CD14-positive monocyte (primary cell): ENCODE measurements around the gene ITGB2. TPM values are rescaled to one million over a fixed set of nuclear protein-coding genes. Genes with fewer than 3 reads are reported as not detected.
A peak's percentile ranks its signal among the peaks of the same experiment; 100 is the strongest.

Experiments
- DNase-seq, 3 donors: peaks; one replicate each; pipeline ENCODE4 v3.0.0-alpha.2; 2011 to 2022
- H2AFZ ChIP-seq: 2 replicates; pipeline ENCODE4 v1.6.0; 2012; ENCODE audit warnings: mild to moderate bottlenecking, low read depth, low read length, inconsistent platforms; ENCODE audit not compliant: insufficient read depth, poor library complexity, severe bottlenecking
- H3K27ac ChIP-seq, 2 donors: 1 replicate in 1 of 2; 2 replicates in 1 of 2; pipeline ENCODE4 v1.5.1; 2012 to 2013; ENCODE audit warnings: low read length in 2 of 2, control low read depth in 1 of 2, inconsistent platforms in 1 of 2, low read depth in 1 of 2, mild to moderate bottlenecking in 1 of 2
- H3K27me3 ChIP-seq, 2 donors: one replicate each; pipeline versions ENCODE4 v1.6.0 to v1.6.1; 2011 to 2013; ENCODE audit warnings: low read length in 2 of 2; ENCODE audit not compliant: control insufficient read depth in 2 of 2, insufficient read depth in 2 of 2
- H3K36me3 ChIP-seq, 2 donors: replicated peaks in 1 of 2; 1 replicate in 1 of 2; 2 replicates in 1 of 2; pipeline versions ENCODE4 v1.5.1 to v1.6.1; 2012 to 2013; ENCODE audit warnings: low read length in 2 of 2, control low read depth in 1 of 2, inconsistent platforms in 1 of 2, mild to moderate bottlenecking in 1 of 2; ENCODE audit not compliant: insufficient read depth in 2 of 2, control insufficient read depth in 1 of 2
- H3K4me1 ChIP-seq, 2 donors: 1 replicate in 1 of 2; 2 replicates in 1 of 2; pipeline versions ENCODE4 v1.5.1 to v1.6.1; 2012 to 2013; ENCODE audit warnings: low read length in 2 of 2, control low read depth in 1 of 2, inconsistent platforms in 1 of 2, mild to moderate bottlenecking in 1 of 2, moderate library complexity in 1 of 2; ENCODE audit not compliant: insufficient read depth in 2 of 2, control insufficient read depth in 1 of 2
- H3K4me2 ChIP-seq: replicated peaks from 2 replicates; pipeline ENCODE3; 2012; ENCODE audit warnings: low read length, moderate library complexity, mild to moderate bottlenecking; ENCODE audit not compliant: poor library complexity, severe bottlenecking; ENCODE audit errors: extremely low read depth
- H3K4me3 ChIP-seq, 3 experiments: fragments of 200-600 bp in 1 of 3; sonication (generic) in 1 of 3; replicated peaks in 1 of 3; 1 replicate in 2 of 3; 2 replicates in 1 of 3; pipeline ENCODE4 v1.5.1; 2011 to 2013; ENCODE audit warnings: low read length in 3 of 3, mild to moderate bottlenecking in 3 of 3, control low read depth in 2 of 3, low read depth in 2 of 3, inconsistent platforms in 1 of 3, moderate library complexity in 1 of 3
- H3K79me2 ChIP-seq: 2 replicates; pipeline ENCODE4 v1.6.0; 2012; ENCODE audit warnings: mild to moderate bottlenecking, control low read depth, inconsistent platforms, low read length, moderate library complexity; ENCODE audit not compliant: insufficient read depth
- H3K9ac ChIP-seq: 2 replicates; pipeline ENCODE4 v1.6.0; 2017; ENCODE audit warnings: low read length, mild to moderate bottlenecking; ENCODE audit not compliant: insufficient read depth, poor library complexity, severe bottlenecking
- H3K9me3 ChIP-seq, 2 donors: replicated peaks in 1 of 2; 1 replicate in 1 of 2; 2 replicates in 1 of 2; pipeline versions ENCODE4 v1.5.1 to v1.6.1; 2012 to 2013; ENCODE audit warnings: low read length in 2 of 2, control low read depth in 1 of 2; ENCODE audit not compliant: control insufficient read depth in 1 of 2, insufficient read depth in 1 of 2
- H4K20me1 ChIP-seq: 2 replicates; pipeline ENCODE4 v1.6.0; 2012; ENCODE audit warnings: mild to moderate bottlenecking, low read length, control low read depth, moderate library complexity; ENCODE audit not compliant: insufficient read depth
- H3K27ac Mint-ChIP-seq, 7 donors: one replicate each; pipeline ENCODE4 v1.8.0; 2020; ENCODE audit warnings: mild to moderate bottlenecking in 7 of 7, mixed read lengths in 7 of 7, moderate library complexity in 6 of 7, inconsistent platforms in 2 of 7
- H3K27me3 Mint-ChIP-seq, 3 donors: one replicate each; pipeline ENCODE4 v1.8.0; 2021 to 2022; ENCODE audit warnings: low read depth in 3 of 3, mild to moderate bottlenecking in 3 of 3, mixed read lengths in 3 of 3, moderate library complexity in 3 of 3, inconsistent platforms in 1 of 3
- H3K36me3 Mint-ChIP-seq, 2 donors: one replicate each; pipeline ENCODE4 v1.8.0; 2020; ENCODE audit warnings: mixed read lengths in 2 of 2, inconsistent platforms in 1 of 2, mild to moderate bottlenecking in 1 of 2
- H3K4me1 Mint-ChIP-seq: one replicate; pipeline ENCODE4 v1.8.0; 2020; ENCODE audit warnings: mild to moderate bottlenecking, mixed read lengths
- H3K4me3 Mint-ChIP-seq, 2 donors: one replicate each; pipeline ENCODE4 v1.8.0; 2020; ENCODE audit warnings: mild to moderate bottlenecking in 2 of 2, mixed read lengths in 2 of 2, moderate library complexity in 1 of 2
- H3K9me3 Mint-ChIP-seq, 7 donors: one replicate each; pipeline ENCODE4 v1.8.0; 2020 to 2022; ENCODE audit warnings: mixed read lengths in 7 of 7, mild to moderate bottlenecking in 6 of 7, moderate library complexity in 6 of 7, inconsistent platforms in 2 of 7
- WGBS: methylation state at CpG from one replicate; pipeline ENCODE4 v1.1.5; 2013; ENCODE audit warnings: missing lambda C conversion rate; ENCODE audit not compliant: insufficient coverage; 5-methylcytosine and 5-hydroxymethylcytosine counted together
- intact Hi-C, 2 donors: fragments of 100-400 bp; cut with micrococcal nuclease; formaldehyde crosslinking; loops; one replicate each; pipeline versions ENCODE4 v1.15.0 to v1.15.1; 2023
- polyA plus RNA-seq, 3 donors: library from polyadenylated mRNA; depleted of rRNA in 1 of 3; unstranded in 2 of 3; stranded (reverse) in 1 of 3; fragments of 300-500 nt in 2 of 3; fragments of >200 nt in 1 of 3; fragmentation: Illumina TruSeq in 2 of 3; gene quantifications; 1 replicate in 2 of 3; 2 replicates in 1 of 3; pipeline ENCODE4 v1.2.3, GENCODE V29; 2012 to 2021
- TF ChIP-seq, protein P1 (sequence below): fragments of 200-600 bp; IDR thresholded peaks from one replicate; pipeline ENCODE4 v1.8.0; 2022; ENCODE audit warnings: antibody characterized with exemption, mild to moderate bottlenecking

The ITGB2 gene
- polyA plus RNA-seq, 3 donors, result 1,470 to 1,628 (median 1,602) TPM

DNA sequence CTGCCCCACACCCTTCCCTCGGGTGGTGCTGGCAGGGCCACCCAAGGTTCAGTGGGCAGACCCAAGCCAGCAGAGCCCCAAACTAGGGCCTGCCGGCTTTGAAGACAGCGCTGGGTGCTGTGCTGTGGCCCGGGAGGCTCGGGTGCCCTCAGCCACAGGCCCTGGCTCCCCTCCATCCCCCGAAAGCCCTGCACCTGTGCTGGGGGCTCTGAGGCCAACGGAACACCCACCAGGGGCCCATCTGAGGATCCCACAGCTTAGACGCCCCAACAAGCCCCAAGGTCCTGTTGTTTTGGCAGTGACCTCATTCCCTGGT lies 8.6 kb downstream of the ITGB2 start:
- Mint-ChIP-seq H3K36me3 (peaks cover 36 to 57% of the 10 kb centered on the region in 2 donors), H3K4me3 (peak overlapping the region; percentile 70 to 88), H3K27me3 (peaks cover 0 to 2% (median 2%) of the 10 kb centered on the region in 3 donors), H3K27ac (peak overlapping the region; percentile 74 to 92 (median 87)), H3K9me3 (peaks cover 0 to 2% (median 0%) of the 10 kb centered on the region in 7 donors), H3K4me1 (peaks cover 93% of the 10 kb centered on the region)
- TF ChIP-seq, protein P1, sequence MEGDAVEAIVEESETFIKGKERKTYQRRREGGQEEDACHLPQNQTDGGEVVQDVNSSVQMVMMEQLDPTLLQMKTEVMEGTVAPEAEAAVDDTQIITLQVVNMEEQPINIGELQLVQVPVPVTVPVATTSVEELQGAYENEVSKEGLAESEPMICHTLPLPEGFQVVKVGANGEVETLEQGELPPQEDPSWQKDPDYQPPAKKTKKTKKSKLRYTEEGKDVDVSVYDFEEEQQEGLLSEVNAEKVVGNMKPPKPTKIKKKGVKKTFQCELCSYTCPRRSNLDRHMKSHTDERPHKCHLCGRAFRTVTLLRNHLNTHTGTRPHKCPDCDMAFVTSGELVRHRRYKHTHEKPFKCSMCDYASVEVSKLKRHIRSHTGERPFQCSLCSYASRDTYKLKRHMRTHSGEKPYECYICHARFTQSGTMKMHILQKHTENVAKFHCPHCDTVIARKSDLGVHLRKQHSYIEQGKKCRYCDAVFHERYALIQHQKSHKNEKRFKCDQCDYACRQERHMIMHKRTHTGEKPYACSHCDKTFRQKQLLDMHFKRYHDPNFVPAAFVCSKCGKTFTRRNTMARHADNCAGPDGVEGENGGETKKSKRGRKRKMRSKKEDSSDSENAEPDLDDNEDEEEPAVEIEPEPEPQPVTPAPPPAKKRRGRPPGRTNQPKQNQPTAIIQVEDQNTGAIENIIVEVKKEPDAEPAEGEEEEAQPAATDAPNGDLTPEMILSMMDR, result no peak
- H3K4me1 ChIP-seq, result peaks cover 99 to 100% of the 10 kb centered on the region in 2 donors
- peaks cover 98% of the 10 kb centered on the region for H3K79me2 ChIP-seq
- DNase-seq, result no peak
- peaks cover 99% of the 10 kb centered on the region for H4K20me1 ChIP-seq
- H3K9me3 ChIP-seq, result no peaks in the 10 kb centered on the region
- 6% methylated on average over 8 of the region's 8 CpGs for WGBS
- no peak overlapping the region for H2AFZ ChIP-seq
- H3K4me2 ChIP-seq, result peak overlapping the region; percentile 82
- intact Hi-C loops, result loop anchor here in 1 of 2 donors (5.0 kb wide), 1 partner anchor 95 kb away; the partner anchor contains the start of gene SUMO3
- peaks cover 43 to 45% of the 10 kb centered on the region in 2 donors for H3K36me3 ChIP-seq
- H3K9ac ChIP-seq, result peak overlapping the region; percentile 54
- no peaks in the 10 kb centered on the region for H3K27me3 ChIP-seq
- H3K4me3 ChIP-seq, result peak overlapping the region; percentile 1 to 98 (median 11)
- H3K27ac ChIP-seq, result peak overlapping the region; percentile 69 to 81

DNA sequence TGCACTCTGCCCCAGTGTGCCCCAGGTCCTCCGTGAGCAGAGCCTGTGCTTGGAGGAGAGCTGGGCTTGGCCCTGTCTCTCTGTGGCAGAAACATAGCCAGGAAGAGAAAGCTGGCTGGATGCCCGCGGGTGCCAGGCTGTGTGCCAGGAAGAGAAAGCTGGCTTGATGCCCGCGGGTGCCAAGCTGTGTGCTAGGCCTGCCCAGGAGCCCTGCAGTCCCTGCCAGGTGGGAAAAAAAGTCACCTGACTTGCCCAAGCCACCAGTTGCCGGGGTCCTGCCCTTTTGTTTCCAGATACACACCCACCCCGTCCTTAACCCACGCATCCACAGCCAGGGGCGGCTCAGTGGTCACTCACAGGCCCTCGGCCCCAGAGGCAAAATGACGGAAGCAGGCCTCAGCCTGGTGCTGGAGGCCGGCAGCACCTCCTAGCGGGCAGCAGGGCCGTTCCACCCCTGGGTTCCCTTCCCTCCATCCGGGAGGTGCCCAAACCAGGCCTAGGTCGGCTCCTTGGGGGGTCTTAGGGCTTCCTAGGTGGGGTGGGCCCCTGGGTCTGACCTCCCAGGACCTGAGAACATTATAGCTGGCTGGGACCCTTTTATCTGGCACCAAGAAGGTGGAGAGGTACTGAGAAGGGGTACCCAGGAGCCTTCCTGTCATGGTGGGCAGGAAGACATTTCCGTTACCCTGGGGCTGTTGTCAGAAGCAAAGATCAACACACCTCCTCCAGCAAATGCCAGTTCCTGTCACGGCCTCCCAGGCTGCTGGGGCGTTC lies 9.1 kb downstream of the ITGB2 start:
- peak overlapping the region; percentile 54 for H3K9ac ChIP-seq

More for the DNA sequence above, 9.1 kb downstream of the ITGB2 start:
- peaks cover 98% of the 10 kb centered on the region for H3K79me2 ChIP-seq
- peak overlapping the region; percentile 69 to 81 for H3K27ac ChIP-seq
- H3K4me1 Mint-ChIP-seq, result peaks cover 89% of the 10 kb centered on the region
- whole genome bisulfite sequencing, result 1% methylated on average over 15 of the region's 19 CpGs
- intact Hi-C loops, result loop anchor here in 1 of 2 donors (5.0 kb wide), 1 partner anchor 94 kb away; the partner anchor contains the start of gene SUMO3
- peak overlapping the region; percentile 70 to 88 for H3K4me3 Mint-ChIP-seq
- H3K27me3 ChIP-seq, result no peaks in the 10 kb centered on the region
- H4K20me1 ChIP-seq, result peaks cover 99% of the 10 kb centered on the region
- TF ChIP-seq, protein P1, result peak; percentile 93
- H3K9me3 ChIP-seq, result no peaks in the 10 kb centered on the region
- H3K36me3 ChIP-seq, result peaks cover 45 to 48% of the 10 kb centered on the region in 2 donors
- H3K4me2 ChIP-seq, result peak overlapping the region; percentile 82
- peak overlapping the region; percentile 74 to 92 (median 87) for H3K27ac Mint-ChIP-seq
- H3K36me3 Mint-ChIP-seq, result peaks cover 34 to 57% of the 10 kb centered on the region in 2 donors
- peak overlapping the region; percentile 1 to 98 (median 11) for H3K4me3 ChIP-seq
- no peak overlapping the region for H2AFZ ChIP-seq
- DNase-seq, result peak; percentile 67 to 78 (median 74)
- H3K27me3 Mint-ChIP-seq, result peaks cover 0 to 2% (median 2%) of the 10 kb centered on the region in 3 donors
- H3K4me1 ChIP-seq, result peaks cover 99 to 100% of the 10 kb centered on the region in 2 donors
- H3K9me3 Mint-ChIP-seq, result peaks cover 0 to 2% (median 0%) of the 10 kb centered on the region in 7 donors
